ENCODE results near the gene PTRH2. TPM values are rescaled to one million over a fixed set of nuclear protein-coding genes. Genes with fewer than 3 reads are reported as not detected.

The PTRH2 gene
- total RNA-seq, 1 experiment from 2014 or later = 32.6 TPM

DNA sequence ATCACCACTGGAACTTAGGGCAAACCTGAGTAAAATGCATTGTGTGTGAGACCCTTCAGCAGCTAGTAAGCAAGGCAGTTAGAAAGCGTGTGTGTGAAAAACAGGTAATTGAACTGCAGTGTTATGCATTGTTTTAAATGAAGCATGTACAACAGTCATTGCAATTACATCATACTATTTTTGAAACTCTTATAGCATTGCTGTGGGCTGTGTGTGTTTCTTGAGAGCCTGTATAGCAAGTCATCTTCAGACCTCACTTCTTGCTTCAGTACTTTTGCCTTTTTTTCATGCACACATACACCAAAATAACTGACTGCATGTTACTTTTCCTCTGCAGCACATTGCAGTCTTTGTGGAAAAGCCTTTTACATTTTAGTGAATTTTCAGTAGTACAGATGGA is 19.2 kb downstream of the PTRH2 start:
- Mint-ChIP-seq H3K27me3 (ENCODE audit: low read depth) (no peaks in the 10 kb centered on the region), H3K4me1 (no peaks in the 10 kb centered on the region), H3K36me3 (peaks cover 66% of the 10 kb centered on the region), H3K4me3 (no peak overlapping the region), H3K27ac (peak overlapping the region; percentile 86; the same call in 1 of the 2 replicates), H3K9me3 (no peaks in the 10 kb centered on the region)
- TF ChIP-seq, protein P1, sequence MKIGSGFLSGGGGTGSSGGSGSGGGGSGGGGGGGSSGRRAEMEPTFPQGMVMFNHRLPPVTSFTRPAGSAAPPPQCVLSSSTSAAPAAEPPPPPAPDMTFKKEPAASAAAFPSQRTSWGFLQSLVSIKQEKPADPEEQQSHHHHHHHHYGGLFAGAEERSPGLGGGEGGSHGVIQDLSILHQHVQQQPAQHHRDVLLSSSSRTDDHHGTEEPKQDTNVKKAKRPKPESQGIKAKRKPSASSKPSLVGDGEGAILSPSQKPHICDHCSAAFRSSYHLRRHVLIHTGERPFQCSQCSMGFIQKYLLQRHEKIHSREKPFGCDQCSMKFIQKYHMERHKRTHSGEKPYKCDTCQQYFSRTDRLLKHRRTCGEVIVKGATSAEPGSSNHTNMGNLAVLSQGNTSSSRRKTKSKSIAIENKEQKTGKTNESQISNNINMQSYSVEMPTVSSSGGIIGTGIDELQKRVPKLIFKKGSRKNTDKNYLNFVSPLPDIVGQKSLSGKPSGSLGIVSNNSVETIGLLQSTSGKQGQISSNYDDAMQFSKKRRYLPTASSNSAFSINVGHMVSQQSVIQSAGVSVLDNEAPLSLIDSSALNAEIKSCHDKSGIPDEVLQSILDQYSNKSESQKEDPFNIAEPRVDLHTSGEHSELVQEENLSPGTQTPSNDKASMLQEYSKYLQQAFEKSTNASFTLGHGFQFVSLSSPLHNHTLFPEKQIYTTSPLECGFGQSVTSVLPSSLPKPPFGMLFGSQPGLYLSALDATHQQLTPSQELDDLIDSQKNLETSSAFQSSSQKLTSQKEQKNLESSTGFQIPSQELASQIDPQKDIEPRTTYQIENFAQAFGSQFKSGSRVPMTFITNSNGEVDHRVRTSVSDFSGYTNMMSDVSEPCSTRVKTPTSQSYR (CRISPR knock-in tag; IDR thresholded peaks at IDR 0.05) = no peak
- no peak for TF ChIP-seq NFYB (CRISPR knock-in tag; conservative IDR thresholded peaks at IDR 0.05; ENCODE audit: low read depth)
- DNase-seq (ENCODE audit: low spot score) (no peak), ATAC-seq (no peak)
- ChIA-PET CTCF (no interaction called here), POLR2A (no interaction called here)

DNA sequence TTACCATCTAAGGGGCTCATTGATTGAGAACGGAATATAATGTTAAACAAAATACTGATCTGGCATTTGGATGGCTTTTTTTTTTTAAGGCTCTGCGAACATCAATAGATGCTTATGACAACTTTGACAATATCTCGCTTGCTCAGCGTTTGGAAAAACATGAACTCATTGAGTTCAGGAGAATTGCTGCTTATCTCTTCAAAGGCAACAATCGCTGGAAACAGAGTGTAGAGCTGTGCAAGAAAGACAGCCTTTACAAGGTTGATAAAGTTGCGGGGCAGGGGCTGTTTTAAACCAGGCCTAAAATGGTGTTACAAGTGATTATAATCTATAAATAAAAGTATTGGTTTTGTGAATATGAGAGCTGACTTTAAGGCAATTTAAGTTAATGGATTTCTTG is 22.3 kb downstream of the PTRH2 start:
- ChIA-PET POLR2A (no interaction called here), CTCF (interaction anchor here (0.5 kb wide), 1 partner anchor 336 kb away, joined by 4 read pairs; no protein-coding TSS in a partner anchor)
- Mint-ChIP-seq H3K4me3 (no peak overlapping the region), H3K36me3 (peaks cover 79% of the 10 kb centered on the region), H3K4me1 (no peaks in the 10 kb centered on the region), H3K9me3 (no peaks in the 10 kb centered on the region), H3K27me3 (ENCODE audit: low read depth) (no peaks in the 10 kb centered on the region), H3K27ac (no peak overlapping the region)
- no peak for TF ChIP-seq ESRRA (CRISPR knock-in tag; IDR thresholded peaks at IDR 0.05; ENCODE audit: borderline replicate concordance)
- TF ChIP-seq, protein P2, sequence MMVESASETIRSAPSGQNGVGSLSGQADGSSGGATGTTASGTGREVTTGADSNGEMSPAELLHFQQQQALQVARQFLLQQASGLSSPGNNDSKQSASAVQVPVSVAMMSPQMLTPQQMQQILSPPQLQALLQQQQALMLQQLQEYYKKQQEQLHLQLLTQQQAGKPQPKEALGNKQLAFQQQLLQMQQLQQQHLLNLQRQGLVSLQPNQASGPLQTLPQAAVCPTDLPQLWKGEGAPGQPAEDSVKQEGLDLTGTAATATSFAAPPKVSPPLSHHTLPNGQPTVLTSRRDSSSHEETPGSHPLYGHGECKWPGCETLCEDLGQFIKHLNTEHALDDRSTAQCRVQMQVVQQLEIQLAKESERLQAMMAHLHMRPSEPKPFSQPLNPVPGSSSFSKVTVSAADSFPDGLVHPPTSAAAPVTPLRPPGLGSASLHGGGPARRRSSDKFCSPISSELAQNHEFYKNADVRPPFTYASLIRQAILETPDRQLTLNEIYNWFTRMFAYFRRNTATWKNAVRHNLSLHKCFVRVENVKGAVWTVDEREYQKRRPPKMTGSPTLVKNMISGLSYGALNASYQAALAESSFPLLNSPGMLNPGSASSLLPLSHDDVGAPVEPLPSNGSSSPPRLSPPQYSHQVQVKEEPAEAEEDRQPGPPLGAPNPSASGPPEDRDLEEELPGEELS (CRISPR knock-in tag; IDR thresholded peaks at IDR 0.05) = no peak
- TF ChIP-seq ETV6 (CRISPR knock-in tag; IDR thresholded peaks at IDR 0.05) = no peak
- no peak for TF ChIP-seq OVOL2 (CRISPR knock-in tag; IDR thresholded peaks at IDR 0.05; ENCODE audit: borderline replicate concordance)
- TF ChIP-seq, protein P3, sequence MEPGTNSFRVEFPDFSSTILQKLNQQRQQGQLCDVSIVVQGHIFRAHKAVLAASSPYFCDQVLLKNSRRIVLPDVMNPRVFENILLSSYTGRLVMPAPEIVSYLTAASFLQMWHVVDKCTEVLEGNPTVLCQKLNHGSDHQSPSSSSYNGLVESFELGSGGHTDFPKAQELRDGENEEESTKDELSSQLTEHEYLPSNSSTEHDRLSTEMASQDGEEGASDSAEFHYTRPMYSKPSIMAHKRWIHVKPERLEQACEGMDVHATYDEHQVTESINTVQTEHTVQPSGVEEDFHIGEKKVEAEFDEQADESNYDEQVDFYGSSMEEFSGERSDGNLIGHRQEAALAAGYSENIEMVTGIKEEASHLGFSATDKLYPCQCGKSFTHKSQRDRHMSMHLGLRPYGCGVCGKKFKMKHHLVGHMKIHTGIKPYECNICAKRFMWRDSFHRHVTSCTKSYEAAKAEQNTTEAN (CRISPR knock-in tag; IDR thresholded peaks at IDR 0.05) = no peak
- TF ChIP-seq TP53 (CRISPR knock-in tag; IDR thresholded peaks at IDR 0.05) = no peak
- no peak for TF ChIP-seq NFYB (CRISPR knock-in tag; conservative IDR thresholded peaks at IDR 0.05; ENCODE audit: low read depth)
- no peak for TF ChIP-seq IRF2 (CRISPR knock-in tag; IDR thresholded peaks at IDR 0.05; ENCODE audit: borderline replicate concordance, low read depth)
- no peak for TF ChIP-seq NFE2L1 (CRISPR knock-in tag; IDR thresholded peaks at IDR 0.05)
- no peak for TF ChIP-seq SMAD4 (CRISPR knock-in tag; IDR thresholded peaks at IDR 0.05)
- TF ChIP-seq, protein P4, sequence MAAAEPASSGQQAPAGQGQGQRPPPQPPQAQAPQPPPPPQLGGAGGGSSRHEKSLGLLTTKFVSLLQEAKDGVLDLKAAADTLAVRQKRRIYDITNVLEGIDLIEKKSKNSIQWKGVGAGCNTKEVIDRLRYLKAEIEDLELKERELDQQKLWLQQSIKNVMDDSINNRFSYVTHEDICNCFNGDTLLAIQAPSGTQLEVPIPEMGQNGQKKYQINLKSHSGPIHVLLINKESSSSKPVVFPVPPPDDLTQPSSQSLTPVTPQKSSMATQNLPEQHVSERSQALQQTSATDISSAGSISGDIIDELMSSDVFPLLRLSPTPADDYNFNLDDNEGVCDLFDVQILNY (CRISPR knock-in tag; IDR thresholded peaks at IDR 0.05) = no peak
- no peak for TF ChIP-seq PRRX2 (CRISPR knock-in tag; IDR thresholded peaks at IDR 0.05)
- TF ChIP-seq, protein P5, sequence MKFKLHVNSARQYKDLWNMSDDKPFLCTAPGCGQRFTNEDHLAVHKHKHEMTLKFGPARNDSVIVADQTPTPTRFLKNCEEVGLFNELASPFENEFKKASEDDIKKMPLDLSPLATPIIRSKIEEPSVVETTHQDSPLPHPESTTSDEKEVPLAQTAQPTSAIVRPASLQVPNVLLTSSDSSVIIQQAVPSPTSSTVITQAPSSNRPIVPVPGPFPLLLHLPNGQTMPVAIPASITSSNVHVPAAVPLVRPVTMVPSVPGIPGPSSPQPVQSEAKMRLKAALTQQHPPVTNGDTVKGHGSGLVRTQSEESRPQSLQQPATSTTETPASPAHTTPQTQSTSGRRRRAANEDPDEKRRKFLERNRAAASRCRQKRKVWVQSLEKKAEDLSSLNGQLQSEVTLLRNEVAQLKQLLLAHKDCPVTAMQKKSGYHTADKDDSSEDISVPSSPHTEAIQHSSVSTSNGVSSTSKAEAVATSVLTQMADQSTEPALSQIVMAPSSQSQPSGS (CRISPR knock-in tag; IDR thresholded peaks at IDR 0.05; ENCODE audit: borderline replicate concordance, low read depth) = no peak
- ATAC-seq (no peak), DNase-seq (ENCODE audit: low spot score) (no peak)

DNA sequence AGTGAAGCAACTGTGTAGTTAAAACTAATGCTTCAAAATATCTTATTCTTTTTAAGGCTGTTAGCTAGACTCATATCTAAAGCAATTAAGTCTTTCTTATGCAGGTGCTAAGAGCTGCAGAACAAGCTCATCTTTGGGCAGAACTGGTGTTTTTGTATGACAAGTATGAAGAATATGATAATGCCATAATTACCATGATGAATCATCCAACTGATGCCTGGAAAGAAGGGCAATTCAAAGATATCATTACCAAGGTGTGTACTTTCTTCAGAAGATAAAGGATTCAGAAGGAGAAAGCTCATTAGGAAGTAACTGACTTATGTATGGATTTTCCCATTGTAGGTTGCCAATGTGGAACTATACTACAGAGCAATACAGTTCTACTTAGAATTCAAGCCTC is 23.9 kb downstream of the PTRH2 start:
- H3K27ac Mint-ChIP-seq = no peak overlapping the region
- H3K27me3 Mint-ChIP-seq (ENCODE audit: low read depth) = no peaks in the 10 kb centered on the region
- no peak overlapping the region for H3K4me3 Mint-ChIP-seq
- TF ChIP-seq FOXP1 (CRISPR knock-in tag; IDR thresholded peaks at IDR 0.05; ENCODE audit: borderline replicate concordance) (no peak), NFE2L1 (CRISPR knock-in tag; IDR thresholded peaks at IDR 0.05) (no peak), SP1 (CRISPR knock-in tag; conservative IDR thresholded peaks at IDR 0.05) (no peak), ESRRA (CRISPR knock-in tag; IDR thresholded peaks at IDR 0.05; ENCODE audit: borderline replicate concordance) (no peak), ZNF416 (CRISPR knock-in tag; IDR thresholded peaks at IDR 0.05) (no peak)
- TF ChIP-seq, protein P6, sequence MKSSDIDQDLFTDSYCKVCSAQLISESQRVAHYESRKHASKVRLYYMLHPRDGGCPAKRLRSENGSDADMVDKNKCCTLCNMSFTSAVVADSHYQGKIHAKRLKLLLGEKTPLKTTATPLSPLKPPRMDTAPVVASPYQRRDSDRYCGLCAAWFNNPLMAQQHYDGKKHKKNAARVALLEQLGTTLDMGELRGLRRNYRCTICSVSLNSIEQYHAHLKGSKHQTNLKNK (CRISPR knock-in tag; IDR thresholded peaks at IDR 0.05) = no peak
- TF ChIP-seq, protein P7, sequence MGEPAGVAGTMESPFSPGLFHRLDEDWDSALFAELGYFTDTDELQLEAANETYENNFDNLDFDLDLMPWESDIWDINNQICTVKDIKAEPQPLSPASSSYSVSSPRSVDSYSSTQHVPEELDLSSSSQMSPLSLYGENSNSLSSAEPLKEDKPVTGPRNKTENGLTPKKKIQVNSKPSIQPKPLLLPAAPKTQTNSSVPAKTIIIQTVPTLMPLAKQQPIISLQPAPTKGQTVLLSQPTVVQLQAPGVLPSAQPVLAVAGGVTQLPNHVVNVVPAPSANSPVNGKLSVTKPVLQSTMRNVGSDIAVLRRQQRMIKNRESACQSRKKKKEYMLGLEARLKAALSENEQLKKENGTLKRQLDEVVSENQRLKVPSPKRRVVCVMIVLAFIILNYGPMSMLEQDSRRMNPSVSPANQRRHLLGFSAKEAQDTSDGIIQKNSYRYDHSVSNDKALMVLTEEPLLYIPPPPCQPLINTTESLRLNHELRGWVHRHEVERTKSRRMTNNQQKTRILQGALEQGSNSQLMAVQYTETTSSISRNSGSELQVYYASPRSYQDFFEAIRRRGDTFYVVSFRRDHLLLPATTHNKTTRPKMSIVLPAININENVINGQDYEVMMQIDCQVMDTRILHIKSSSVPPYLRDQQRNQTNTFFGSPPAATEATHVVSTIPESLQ (CRISPR knock-in tag; IDR thresholded peaks at IDR 0.05) = no peak
- ChIA-PET POLR2A (no interaction called here), CTCF (interaction anchor here (1.3 kb wide), 1 partner anchor 354 kb away, joined by 3 read pairs; no protein-coding TSS in a partner anchor)
- no peaks in the 10 kb centered on the region for H3K9me3 Mint-ChIP-seq
- no peak for ATAC-seq
- H3K4me1 Mint-ChIP-seq = no peaks in the 10 kb centered on the region
- DNase-seq (ENCODE audit: low spot score) = no peak
- H3K36me3 Mint-ChIP-seq = peaks cover 81% of the 10 kb centered on the region

All from WTC11 (cell line).